ENCODE measurements around the gene KIF21B.

Gene KIF21B

GRCh38 chr1:201023517-201023902, at the start of gene KIF21B:
KIF21B (minus strand) TSS chr1:201023714; CDS start chr1:201023383, 331 bp downstream.
- peak; percentile 84 to 92 for DNase-seq (ENCODE audit: low read depth in 1 of 2, low spot score in 1 of 2)

- no peak for DNase-seq (ENCODE audit: low read depth in 1 of 2, low spot score in 1 of 2)
These were observed 49.4 kb upstream of the KIF21B start for GRCh38 chr1:201072922-201073321.

GRCh38 chr1:201072149-201072548, 48.6 kb upstream of the KIF21B start:
- DNase-seq (ENCODE audit: low read depth in 1 of 2, low spot score in 1 of 2), result no peak

- no peak for DNase-seq (ENCODE audit: low read depth in 1 of 2, low spot score in 1 of 2)
These were observed 46.1 kb upstream of the KIF21B start for GRCh38 chr1:201069636-201070035.

- no peak for DNase-seq (ENCODE audit: low read depth in 1 of 2, low spot score in 1 of 2)
These were observed 45.5 kb upstream of the KIF21B start for GRCh38 chr1:201068976-201069375.

GRCh38 chr1:201066986-201067385, 43.5 kb upstream of the KIF21B start:
- DNase-seq (ENCODE audit: low read depth in 1 of 2, low spot score in 1 of 2), result no peak

- DNase-seq (ENCODE audit: low read depth in 1 of 2, low spot score in 1 of 2), result no peak
These were observed 42.2 kb upstream of the KIF21B start for GRCh38 chr1:201065686-201066085.

- no peak for DNase-seq (ENCODE audit: low read depth in 1 of 2, low spot score in 1 of 2)
These were observed 41.3 kb upstream of the KIF21B start for GRCh38 chr1:201064806-201065205.

- DNase-seq (ENCODE audit: low read depth in 1 of 2, low spot score in 1 of 2), result no peak
These were observed 39.6 kb upstream of the KIF21B start for GRCh38 chr1:201063145-201063544.

GRCh38 chr1:201062511-201063091, 39.1 kb upstream of the KIF21B start:
- DNase-seq (ENCODE audit: low read depth in 1 of 2, low spot score in 1 of 2), result no peak

GRCh38 chr1:201061886-201062285, 38.4 kb upstream of the KIF21B start:
- no peak for DNase-seq (ENCODE audit: low read depth in 1 of 2, low spot score in 1 of 2)

GRCh38 chr1:201061049-201061448, 37.5 kb upstream of the KIF21B start:
- DNase-seq (ENCODE audit: low read depth in 1 of 2, low spot score in 1 of 2), result no peak

GRCh38 chr1:201060586-201060985, 37.1 kb upstream of the KIF21B start:
- DNase-seq (ENCODE audit: low read depth in 1 of 2, low spot score in 1 of 2), result no peak

GRCh38 chr1:201059871-201060555, 36.5 kb upstream of the KIF21B start:
- DNase-seq (ENCODE audit: low read depth in 1 of 2, low spot score in 1 of 2), result no peak

- no peak for DNase-seq (ENCODE audit: low read depth in 1 of 2, low spot score in 1 of 2)
These were observed 35.9 kb upstream of the KIF21B start for GRCh38 chr1:201059401-201059800.

- no peak for DNase-seq (ENCODE audit: low read depth in 1 of 2, low spot score in 1 of 2)
These were observed 30.6 kb upstream of the KIF21B start for GRCh38 chr1:201054091-201054543.

- DNase-seq (ENCODE audit: low read depth in 1 of 2, low spot score in 1 of 2), result no peak
These were observed 29.8 kb upstream of the KIF21B start for GRCh38 chr1:201053155-201053860.

- DNase-seq (ENCODE audit: low read depth in 1 of 2, low spot score in 1 of 2), result no peak
These were observed 27.9 kb upstream of the KIF21B start for GRCh38 chr1:201051399-201051798.

GRCh38 chr1:201050515-201051277, 27.2 kb upstream of the KIF21B start:
- no peak for DNase-seq (ENCODE audit: low read depth in 1 of 2, low spot score in 1 of 2)

- DNase-seq (ENCODE audit: low read depth in 1 of 2, low spot score in 1 of 2), result no peak
These were observed 25.8 kb upstream of the KIF21B start for GRCh38 chr1:201049248-201049831.

- no peak for DNase-seq (ENCODE audit: low read depth in 1 of 2, low spot score in 1 of 2)
These were observed 25.0 kb upstream of the KIF21B start for GRCh38 chr1:201048521-201048920.

All from stimulated activated CD4-positive, alpha-beta T cell treated with anti-CD3 and anti-CD28 coated beads, Interleukin-15, amount 100 ng/mL, for 1 hour (primary cell).